T-helper 17 cell (primary cell): ENCODE results near the gene TNFRSF18. TPM values are rescaled to one million over a fixed set of nuclear protein-coding genes. Genes with fewer than 3 reads are reported as not detected.
A peak's percentile ranks its signal among the peaks of the same experiment; 100 is the strongest.

Experiments used
- ATAC-seq: fragments of 150-1000 bp; cut with Tn5 transposase; 2 replicates; pipeline ENCODE4 v1.10.0; 2021; ENCODE audit warnings: mild to moderate bottlenecking, moderate library complexity
- DNase-seq, 3 donors: peaks; one replicate each; pipeline versions ENCODE4 v3.0.0 to v3.0.0-alpha.2; 2020 to 2021
- H3K9me3 ChIP-seq: one replicate; pipeline ENCODE4 v1.7.0; 2013; ENCODE audit warnings: low read length, mild to moderate bottlenecking; ENCODE audit not compliant: control insufficient read depth, poor library complexity, severe bottlenecking
- H3K27ac Mint-ChIP-seq: one replicate; pipeline ENCODE4 v1.8.0; 2022; ENCODE audit warnings: mild to moderate bottlenecking, moderate library complexity, mixed read lengths
- H3K27me3 Mint-ChIP-seq: one replicate; pipeline ENCODE4 v1.8.0; 2022; ENCODE audit warnings: mixed read lengths
- H3K36me3 Mint-ChIP-seq: one replicate; pipeline ENCODE4 v1.8.0; 2022; ENCODE audit warnings: low read depth, mixed read lengths
- H3K4me1 Mint-ChIP-seq: one replicate; pipeline ENCODE4 v1.8.0; 2022; ENCODE audit warnings: mild to moderate bottlenecking, mixed read lengths
- H3K4me3 Mint-ChIP-seq: one replicate; pipeline ENCODE4 v1.8.0; 2022; ENCODE audit warnings: mild to moderate bottlenecking, moderate library complexity, mixed read lengths
- total RNA-seq, 4 donors: library from RNA in 2 of 4; stranded (reverse) in 2 of 4; gene quantifications; one replicate each; pipeline ENCODE4 v1.2.3 and lab custom pipeline; 2022 to 2026

The TNFRSF18 gene
- total RNA-seq, 2 donors from 2014 or later = 47.9 to 80.4 TPM

DNA sequence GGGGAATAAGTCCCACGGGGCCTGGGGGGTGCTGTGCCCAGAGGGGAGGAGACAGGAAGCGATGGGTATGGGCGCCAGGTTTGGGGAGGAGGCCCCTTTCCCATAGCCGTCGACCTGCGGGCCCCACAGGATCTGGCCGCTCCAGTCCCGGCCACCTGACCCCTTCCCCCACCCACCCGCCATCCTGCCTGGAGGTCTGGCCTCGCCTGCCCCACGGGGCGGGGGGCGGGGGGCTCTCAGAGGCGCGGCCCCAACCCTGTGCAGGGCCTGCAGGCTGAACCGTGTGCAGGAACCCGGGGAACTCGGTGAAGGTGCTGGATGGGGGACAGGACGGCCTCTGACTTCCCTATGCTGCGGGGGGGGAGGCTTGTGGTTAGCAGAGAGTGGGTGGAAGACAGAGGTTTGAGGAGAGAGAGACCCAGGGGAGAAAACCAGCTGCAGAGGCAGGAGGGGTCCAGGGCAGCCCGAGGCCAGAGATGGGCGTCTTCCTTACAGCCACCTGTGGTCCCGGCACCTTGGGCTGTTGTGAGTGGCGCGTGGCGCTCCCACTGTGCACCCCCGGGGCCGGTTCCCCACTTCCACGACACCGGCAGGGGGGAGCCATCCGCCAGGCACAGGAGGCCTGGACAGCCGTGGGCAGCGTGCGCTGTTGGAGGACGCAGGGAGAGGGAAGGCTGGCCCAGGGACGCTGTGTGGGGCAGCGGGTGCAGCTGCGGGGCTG is 2.5 kb upstream of the TNFRSF18 start:
- peak; percentile 32 to 54 (median 45) for DNase-seq
- Mint-ChIP-seq H3K36me3 (peaks cover 2% of the 10 kb centered on the region), H3K27me3 (no peaks in the 10 kb centered on the region), H3K27ac (peak overlapping the region; percentile 93), H3K4me3 (peak overlapping the region; percentile 91), H3K4me1 (peaks cover 28% of the 10 kb centered on the region)
- H3K9me3 ChIP-seq = no peaks in the 10 kb centered on the region
- ATAC-seq = peak; percentile 45

GRCh38 chr1:1207571-1207892 is 1.1 kb upstream of the TNFRSF18 start:
- Mint-ChIP-seq H3K36me3 (peaks cover 2% of the 10 kb centered on the region), H3K27ac (peak overlapping the region; percentile 93), H3K4me1 (peaks cover 28% of the 10 kb centered on the region), H3K4me3 (peak overlapping the region; percentile 91), H3K27me3 (no peaks in the 10 kb centered on the region)
- H3K9me3 ChIP-seq = no peaks in the 10 kb centered on the region
- no peak for ATAC-seq
- DNase-seq = no peak

- Mint-ChIP-seq H3K4me3 (peak overlapping the region; percentile 91), H3K4me1 (peaks cover 26% of the 10 kb centered on the region), H3K27me3 (no peaks in the 10 kb centered on the region), H3K36me3 (peaks cover 2% of the 10 kb centered on the region), H3K27ac (peak overlapping the region; percentile 73)
- no peak for ATAC-seq
- H3K9me3 ChIP-seq = no peaks in the 10 kb centered on the region
- peak in 2 of 3 donors; percentile 5 to 9 for DNase-seq
These were observed 657 bp upstream of the TNFRSF18 start for GRCh38 chr1:1206966-1207531.

DNA sequence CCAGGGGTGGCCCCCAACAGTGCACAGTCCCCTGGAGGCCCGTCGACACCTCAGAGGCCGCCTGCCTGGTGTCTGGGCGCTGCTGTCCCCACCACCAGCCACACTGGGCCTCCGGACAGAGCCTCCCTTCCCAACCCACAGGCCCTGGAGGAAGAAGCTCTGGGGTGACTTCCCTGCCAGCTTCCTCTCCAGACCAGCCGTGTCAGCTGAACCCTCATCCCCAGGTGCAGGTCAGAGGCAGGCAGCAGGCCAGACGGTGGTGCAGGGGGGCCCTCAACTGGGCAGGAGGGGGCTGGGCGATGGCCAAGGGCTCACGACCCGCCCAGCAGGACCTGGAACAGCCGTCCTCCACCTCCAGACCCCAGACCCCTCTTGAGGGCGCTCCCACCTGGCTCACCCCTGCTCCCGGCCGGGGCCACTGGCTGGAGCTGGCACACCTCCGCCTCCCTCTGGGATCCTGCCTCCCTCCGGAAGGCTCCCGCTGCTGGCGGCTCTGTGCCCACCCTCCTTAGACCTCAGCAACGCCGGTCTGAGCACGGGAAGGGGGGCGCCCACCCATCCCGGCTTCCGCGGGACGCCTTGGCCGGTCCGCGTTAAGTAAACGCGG is 520 bp downstream of the TNFRSF18 start:
- Mint-ChIP-seq H3K27me3 (no peaks in the 10 kb centered on the region), H3K27ac (peak overlapping the region; percentile 73)
- DNase-seq = peak; percentile 4 to 13 (median 9)

DNA sequence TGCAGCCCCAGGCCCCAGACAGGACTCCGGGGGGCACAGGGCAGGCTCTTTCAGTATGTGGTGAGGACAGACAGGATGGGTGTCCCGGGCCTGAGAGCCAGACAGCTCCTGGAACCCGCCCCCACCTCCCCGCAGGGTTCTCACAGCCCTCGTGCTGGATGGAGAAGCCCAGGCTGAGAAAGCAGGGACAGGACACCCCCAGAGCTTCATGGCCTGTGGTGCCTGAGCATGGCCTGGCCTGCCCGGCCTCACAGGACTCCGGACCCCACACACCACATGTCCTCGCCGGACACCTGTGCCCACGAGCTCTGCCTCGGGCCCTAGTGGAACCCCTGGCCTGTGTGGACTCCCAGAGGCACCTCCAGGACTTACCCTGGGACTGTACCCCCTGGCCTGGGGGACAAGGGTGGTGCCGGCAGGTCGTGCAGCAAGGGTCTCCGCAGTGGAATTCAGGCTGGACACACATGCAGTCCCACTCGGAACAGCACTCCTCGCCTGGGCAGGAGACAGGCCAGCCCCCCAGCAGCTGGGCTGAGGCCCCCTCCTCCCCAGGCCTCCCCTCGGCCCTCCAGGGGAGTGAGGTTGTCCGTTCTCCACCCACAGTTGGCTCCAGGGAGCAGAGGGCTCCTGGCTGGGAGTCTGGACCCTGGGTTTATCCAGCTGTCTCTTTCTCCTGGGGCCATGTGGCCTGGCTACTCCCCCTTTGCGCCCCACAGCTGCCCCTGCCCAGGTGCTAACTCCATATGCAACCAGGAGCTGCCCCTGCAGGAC is 1.2 kb downstream of the TNFRSF18 start:
- H3K27me3 Mint-ChIP-seq = no peaks in the 10 kb centered on the region
- H3K4me1 Mint-ChIP-seq = peaks cover 22% of the 10 kb centered on the region
- peak overlapping the region; percentile 89 for H3K4me3 Mint-ChIP-seq
- DNase-seq = peak; percentile 4 to 9 (median 9)
- no peak for ATAC-seq
- H3K36me3 Mint-ChIP-seq = no peaks in the 10 kb centered on the region
- peak overlapping the region; percentile 73 for H3K27ac Mint-ChIP-seq
- no peaks in the 10 kb centered on the region for H3K9me3 ChIP-seq

More for the DNA sequence above, 520 bp downstream of the TNFRSF18 start:
- Mint-ChIP-seq H3K4me1 (peaks cover 22% of the 10 kb centered on the region), H3K4me3 (peak overlapping the region; percentile 89), H3K36me3 (no peaks in the 10 kb centered on the region)
- ATAC-seq = no peak
- no peaks in the 10 kb centered on the region for H3K9me3 ChIP-seq

DNA sequence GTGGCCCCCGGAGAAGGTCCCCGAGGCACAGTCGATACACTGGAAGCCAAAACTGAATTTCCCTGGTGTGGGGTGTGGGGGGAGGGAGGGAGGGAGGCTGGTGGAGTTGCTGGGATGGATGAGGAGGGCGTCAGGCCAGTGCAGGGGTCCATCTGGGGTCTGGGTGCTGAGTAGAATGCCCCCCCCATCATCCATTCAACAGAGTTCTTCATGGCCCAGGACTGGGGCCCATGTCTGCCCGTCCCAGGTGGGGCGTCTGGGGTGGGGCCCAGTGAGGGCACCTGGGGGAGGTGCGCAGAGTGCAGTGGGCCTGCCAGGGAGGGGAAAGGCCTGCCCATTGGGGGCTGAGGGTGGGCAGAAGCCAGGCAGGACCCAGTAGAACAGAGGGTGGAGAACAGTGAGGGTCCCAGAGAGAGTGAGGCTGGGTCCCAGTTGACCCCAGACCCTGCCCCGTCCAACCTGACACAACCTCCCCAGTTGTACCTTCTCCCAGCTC is 1.9 kb downstream of the TNFRSF18 start:
- H3K9me3 ChIP-seq = no peaks in the 10 kb centered on the region
- DNase-seq (peak in 1 of 3 donors; percentile 5), ATAC-seq (no peak)
- H3K27me3 Mint-ChIP-seq = no peaks in the 10 kb centered on the region
- no peaks in the 10 kb centered on the region for H3K36me3 Mint-ChIP-seq
- H3K4me3 Mint-ChIP-seq = peak overlapping the region; percentile 89
- peaks cover 19% of the 10 kb centered on the region for H3K4me1 Mint-ChIP-seq
- peak overlapping the region; percentile 73 for H3K27ac Mint-ChIP-seq

- H3K27me3 Mint-ChIP-seq = no peaks in the 10 kb centered on the region
- DNase-seq (peak in 2 of 3 donors; percentile 4 to 11), ATAC-seq (no peak)
- H3K36me3 Mint-ChIP-seq = no peaks in the 10 kb centered on the region
- H3K9me3 ChIP-seq = no peaks in the 10 kb centered on the region
- H3K4me3 Mint-ChIP-seq = peak overlapping the region; percentile 41
- peak overlapping the region; percentile 73 for H3K27ac Mint-ChIP-seq
- peaks cover 15% of the 10 kb centered on the region for H3K4me1 Mint-ChIP-seq
These were observed 2.6 kb downstream of the TNFRSF18 start for GRCh38 chr1:1203561-1204424.

GRCh38 chr1:1202831-1203560 is 3.4 kb downstream of the TNFRSF18 start:
- ATAC-seq (no peak), DNase-seq (peak in 2 of 3 donors; percentile 4 to 12)
- H3K36me3 Mint-ChIP-seq = no peaks in the 10 kb centered on the region
- H3K27ac Mint-ChIP-seq = no peak overlapping the region
- peaks cover 10% of the 10 kb centered on the region for H3K4me1 Mint-ChIP-seq
- no peaks in the 10 kb centered on the region for H3K9me3 ChIP-seq
- no peaks in the 10 kb centered on the region for H3K27me3 Mint-ChIP-seq
- no peak overlapping the region for H3K4me3 Mint-ChIP-seq

- H3K4me1 Mint-ChIP-seq = peaks cover 5% of the 10 kb centered on the region
- DNase-seq = peak; percentile 87 to 91 (median 89)
- no peaks in the 10 kb centered on the region for H3K27me3 Mint-ChIP-seq
- no peaks in the 10 kb centered on the region for H3K9me3 ChIP-seq
- ATAC-seq = peak; percentile 87
- no peaks in the 10 kb centered on the region for H3K36me3 Mint-ChIP-seq
- peak overlapping the region; percentile 68 for H3K27ac Mint-ChIP-seq
- H3K4me3 Mint-ChIP-seq = peak overlapping the region; percentile 56
These were observed 5.2 kb downstream of the TNFRSF18 start for GRCh38 chr1:1200876-1201810.

GRCh38 chr1:1199961-1200875 is 6.2 kb downstream of the TNFRSF18 start:
- H3K27ac Mint-ChIP-seq = peak overlapping the region; percentile 68

More at GRCh38 chr1:1199961-1200875, 6.2 kb downstream of the TNFRSF18 start:
- DNase-seq (peak; percentile 4 to 12 (median 12)), ATAC-seq (no peak)
- Mint-ChIP-seq H3K4me3 (no peak overlapping the region), H3K27me3 (no peaks in the 10 kb centered on the region), H3K36me3 (no peaks in the 10 kb centered on the region), H3K4me1 (peaks cover 2% of the 10 kb centered on the region)
- no peaks in the 10 kb centered on the region for H3K9me3 ChIP-seq
